ENCODE data around the gene MECR. TPM values are rescaled to one million over a fixed set of nuclear protein-coding genes. Genes with fewer than 3 reads are reported as not detected.
"Not testable (repeated sequence)": the region's sequence is repeated elsewhere in the genome, so short reads cannot be mapped to it uniquely, and the experiment has no call there.

MECR gene
- total RNA-seq, 1 donor from 2014 or later: 57.4 TPM

- no peak for DNase-seq (ENCODE audit: low spot score)
Measured at GRCh38 chr1:29237129-29237821, 6.5 kb upstream of the MECR start.

- DNase-seq (ENCODE audit: low spot score): no peak
Measured at GRCh38 chr1:29236712-29237128, 6.0 kb upstream of the MECR start.

DNA sequence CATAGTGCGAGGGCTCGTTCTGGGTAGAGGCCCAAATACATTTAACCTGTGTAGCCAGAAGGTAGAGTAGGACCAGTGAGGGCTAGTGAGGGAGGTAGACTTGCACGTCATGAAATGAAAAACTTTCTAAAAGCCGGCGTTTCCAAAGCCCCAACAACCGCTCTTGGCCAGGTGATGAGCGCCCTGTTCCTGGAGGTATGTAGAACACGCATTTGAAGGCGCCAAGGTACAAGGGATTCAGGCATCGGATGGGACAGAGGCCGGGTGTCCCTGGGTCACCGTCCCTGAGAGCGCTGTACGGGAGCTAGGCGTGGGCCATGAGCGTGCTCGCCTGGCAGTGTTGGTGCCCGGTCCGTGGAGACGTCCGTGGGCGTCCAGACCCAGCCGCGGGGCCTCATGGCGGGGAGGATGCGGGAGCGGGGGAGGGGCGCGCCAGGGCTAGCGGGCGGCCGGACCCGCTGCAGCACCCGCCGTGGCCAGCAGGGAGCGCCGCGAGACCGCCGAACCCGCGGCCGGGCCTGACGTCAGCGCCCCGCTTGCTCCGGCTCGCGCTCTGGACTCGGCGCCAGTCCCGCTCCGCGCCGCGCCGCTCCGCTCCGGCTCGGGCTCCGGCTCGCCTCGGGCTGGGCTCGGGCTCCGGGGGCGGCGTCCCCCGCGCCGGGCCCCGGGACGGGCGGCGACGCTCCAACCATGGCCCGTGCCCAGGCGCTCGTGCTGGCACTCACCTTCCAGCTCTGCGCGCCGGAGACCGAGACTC is 5.4 kb upstream of the MECR start, which contains the start of gene PTPRU:
Gene PTPRU, plus strand, starts transcription at position 568 of the 757 bp plus-strand sequence. Its CDS starts 123 bp downstream, at position 691.
- peak; percentile 96 for DNase-seq (ENCODE audit: low spot score)

DNA sequence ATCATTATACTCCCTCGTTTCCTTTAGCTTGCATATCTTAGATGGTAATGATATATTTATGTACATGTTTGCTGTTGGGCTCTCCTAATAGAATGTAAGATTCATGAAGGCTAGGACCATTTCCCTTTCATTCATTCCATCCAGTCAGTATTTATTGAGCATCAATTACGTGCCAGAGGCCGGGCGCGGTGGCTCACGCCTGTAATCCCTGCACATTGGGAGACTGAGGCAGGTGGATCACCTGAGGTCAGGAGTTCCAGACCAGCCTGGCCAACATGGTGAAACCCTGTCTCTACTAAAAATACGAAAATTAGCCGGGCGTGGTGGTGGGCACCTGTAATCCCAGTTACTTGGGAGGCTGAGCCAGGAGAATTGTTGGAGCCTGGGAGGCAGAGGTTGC is 4.1 kb upstream of the MECR start:
- DNase-seq (ENCODE audit: low spot score): not testable (repeated sequence)

GRCh38 chr1:29234471-29234870 is 3.7 kb upstream of the MECR start:
- DNase-seq (ENCODE audit: low spot score): no peak

- DNase-seq (ENCODE audit: low spot score): no peak
Measured at GRCh38 chr1:29233693-29234092, 3.0 kb upstream of the MECR start.

GRCh38 chr1:29232387-29232786 is 1.7 kb upstream of the MECR start:
- no peak for DNase-seq (ENCODE audit: low spot score)

GRCh38 chr1:29230204-29230552 is 556 bp downstream of the MECR start:
- DNase-seq (ENCODE audit: low spot score): no peak

GRCh38 chr1:29227511-29227910 is 3.2 kb downstream of the MECR start:
- no peak for DNase-seq (ENCODE audit: low spot score)

- no peak for DNase-seq (ENCODE audit: low spot score)
Measured at GRCh38 chr1:29225361-29225760, 5.4 kb downstream of the MECR start.

DNA sequence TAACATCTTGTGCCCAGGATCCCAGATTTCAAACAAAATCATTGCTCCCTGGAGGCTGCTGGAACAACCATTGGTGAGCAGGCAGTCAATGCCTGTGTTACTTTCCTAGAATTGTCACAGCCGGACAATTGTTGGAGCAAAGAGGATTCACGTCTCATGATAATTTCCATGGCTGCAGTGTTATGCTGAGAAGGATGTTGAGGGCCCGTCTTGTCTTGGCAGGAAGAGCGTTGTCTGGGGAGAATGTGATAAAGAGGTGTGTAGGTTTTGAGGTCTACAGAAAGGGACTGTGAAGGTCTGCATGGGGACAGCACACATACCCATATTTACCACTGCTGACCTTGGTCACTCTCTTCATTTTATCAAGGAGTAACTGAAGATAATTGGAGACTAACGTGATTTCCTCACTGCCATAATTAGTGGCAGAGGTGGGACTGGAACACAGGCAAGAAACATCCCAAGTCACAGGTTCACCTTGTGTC is 6.3 kb downstream of the MECR start:
- DNase-seq (ENCODE audit: low spot score): no peak

- no peak for DNase-seq (ENCODE audit: low spot score)
Measured at GRCh38 chr1:29223521-29223920, 7.2 kb downstream of the MECR start.

- no peak for DNase-seq (ENCODE audit: low spot score)
Measured at GRCh38 chr1:29222686-29223085, 8.0 kb downstream of the MECR start.

GRCh38 chr1:29222260-29222659 is 8.5 kb downstream of the MECR start:
- DNase-seq (ENCODE audit: low spot score): not testable (repeated sequence)

GRCh38 chr1:29221296-29221695 is 9.4 kb downstream of the MECR start:
- DNase-seq (ENCODE audit: low spot score): no peak

DNA sequence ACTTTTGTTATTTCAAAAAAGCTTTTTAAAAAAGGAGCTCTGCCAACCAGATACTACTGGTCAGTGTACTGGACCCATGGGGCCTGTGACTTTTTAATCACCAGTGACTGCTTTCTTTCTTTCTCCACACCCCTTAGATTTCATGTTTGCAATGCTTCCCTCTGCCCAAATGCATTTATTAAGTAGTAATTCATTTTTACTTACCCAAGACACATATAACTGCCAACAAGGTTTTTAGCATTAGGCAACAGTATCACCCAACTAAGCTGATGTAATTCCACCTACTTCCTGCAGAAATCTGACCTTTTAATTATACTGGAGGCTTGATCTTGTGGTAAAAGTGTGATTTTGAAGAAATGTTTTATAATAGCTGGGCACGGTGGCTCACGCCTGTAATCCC is 12.5 kb downstream of the MECR start:
- no peak for DNase-seq (ENCODE audit: low spot score)

DNA sequence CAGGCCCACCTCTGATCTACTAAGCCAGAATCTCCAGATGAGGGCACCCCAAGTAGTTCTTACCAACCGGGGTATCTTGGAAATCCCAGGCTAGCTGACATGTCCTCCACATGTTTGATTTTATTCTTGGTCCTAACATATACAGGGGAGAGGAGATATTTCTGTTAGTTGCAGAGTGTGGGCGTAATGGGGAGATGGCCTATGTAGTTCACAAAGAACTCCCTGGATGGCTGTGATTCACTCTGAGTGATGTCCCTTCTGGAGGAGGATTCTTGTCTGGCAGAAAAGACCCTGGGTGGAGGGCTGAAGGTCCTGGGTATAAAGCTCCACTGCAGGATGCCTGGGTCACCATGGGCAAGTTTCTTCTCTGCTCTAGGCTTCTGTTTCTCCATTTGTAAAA is 13.1 kb downstream of the MECR start:
- DNase-seq (ENCODE audit: low spot score): no peak

DNA sequence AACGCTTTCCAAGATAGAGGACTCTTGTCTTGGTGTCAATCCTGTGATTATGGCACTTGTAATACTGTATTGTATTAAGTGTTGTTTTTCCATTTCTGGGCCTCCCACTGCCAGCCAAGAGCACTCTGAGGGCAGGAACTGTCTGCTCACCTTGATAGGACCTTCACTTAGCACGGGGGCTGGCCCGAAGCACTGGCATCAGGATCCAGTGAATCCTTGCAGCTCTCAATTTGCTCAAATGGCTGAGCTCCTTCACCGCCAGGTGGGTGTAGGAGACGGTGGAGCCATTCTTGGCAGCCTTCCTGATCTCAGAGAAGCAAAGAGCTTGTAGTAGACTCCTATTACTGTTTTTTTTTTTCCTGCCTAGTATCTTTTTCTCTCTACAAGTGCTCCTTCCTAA is 17.7 kb downstream of the MECR start:
- no peak for DNase-seq (ENCODE audit: low spot score)

GRCh38 chr1:29211086-29212030 is 19.4 kb downstream of the MECR start:
- DNase-seq (ENCODE audit: low spot score): no peak

DNA sequence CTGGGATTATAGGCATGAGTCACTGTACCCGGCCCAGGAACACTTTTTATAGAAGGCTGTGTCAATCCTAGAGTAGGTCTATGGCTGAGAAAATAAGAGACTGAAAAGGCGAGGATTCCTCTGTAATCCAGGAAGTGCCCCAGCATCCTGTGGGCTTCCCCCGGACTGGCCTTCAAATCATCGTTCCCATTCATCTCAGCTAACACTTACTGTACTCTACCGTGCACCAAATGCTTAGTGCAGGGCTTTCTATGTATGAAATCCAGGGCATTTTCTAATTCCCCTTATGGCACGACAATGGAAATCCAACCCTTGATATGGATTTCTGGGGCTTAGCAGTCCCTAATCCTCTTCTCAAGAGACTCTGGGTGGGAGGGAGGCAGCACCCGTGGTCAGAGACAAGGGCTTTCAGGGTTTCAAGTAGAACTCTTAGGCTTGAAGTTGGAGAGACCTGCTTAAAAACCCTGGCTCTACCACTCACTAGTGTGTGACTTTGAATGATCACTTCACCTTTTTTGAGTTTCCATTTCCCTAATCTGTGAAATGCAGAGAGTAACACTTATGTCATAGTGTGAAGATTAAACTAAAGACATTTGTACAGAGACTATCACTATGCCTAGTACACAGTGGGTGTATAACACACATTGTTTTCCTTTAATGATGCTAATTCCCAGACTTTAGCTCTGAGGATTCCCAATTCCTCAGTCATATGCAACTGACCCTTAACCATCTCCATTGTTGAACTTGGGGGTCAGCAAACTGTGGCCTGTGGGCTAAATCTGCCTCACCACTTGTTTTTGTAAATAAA is 20.3 kb downstream of the MECR start:
- DNase-seq (ENCODE audit: low spot score): no peak

GRCh38 chr1:29209173-29209572 is 21.6 kb downstream of the MECR start:
- no peak for DNase-seq (ENCODE audit: low spot score)
